Measurements from ENCODE around the gene EMILIN2.

GRCh38 chr18:2879889-2880288 lies 33.1 kb downstream of the EMILIN2 start:
- TF ChIP-seq CTCF (IDR thresholded peaks at IDR 0.05; ENCODE audit: low read depth, low read length), result no peak
- TF ChIP-seq POLR2A (IDR thresholded peaks at IDR 0.05; ENCODE audit: extremely low read depth, insufficient read length), result no peak
- TF ChIP-seq, protein P1, sequence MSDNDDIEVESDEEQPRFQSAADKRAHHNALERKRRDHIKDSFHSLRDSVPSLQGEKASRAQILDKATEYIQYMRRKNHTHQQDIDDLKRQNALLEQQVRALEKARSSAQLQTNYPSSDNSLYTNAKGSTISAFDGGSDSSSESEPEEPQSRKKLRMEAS (IDR thresholded peaks at IDR 0.05; ENCODE audit: low read depth, low read length), result no peak
- no peak for TF ChIP-seq MYC (IDR thresholded peaks at IDR 0.05; ENCODE audit: low read depth, low read length)
